K562 (cell line): Measurements from ENCODE around the gene GALNT9. TPM values are rescaled to one million over a fixed set of nuclear protein-coding genes. Genes with fewer than 3 reads are reported as not detected.

Experiments
- ATAC-seq: fragments of 200-7000 bp; cut with Tn5 transposase; 3 replicates; pipeline ENCODE4 v1.9.1; 2020; ENCODE audit warnings: moderate library complexity
- BruUV-seq: library from RNA; stranded (reverse); fragments of 400-500 nt; replicated peaks from 2 replicates; lab custom pipeline; 2021; lab: Mats Ljungman, UMichigan
- CTCF ChIA-PET: fragments of 300-600 bp; formaldehyde crosslinking; extraction: SDS; loops from one replicate; lab custom pipeline; 2021; ENCODE audit warnings: low intra/inter-chr PET ratio; lab: Yijun Ruan, JAX
- POLR2A ChIA-PET: fragments of 300-600, 350-650 bp; sonication (Branson Sonifier 250); formaldehyde crosslinking; extraction: SDS; loops from one replicate; lab custom pipeline; 2021; ENCODE audit warnings: antibody characterized with exemption, inconsistent platforms; lab: Yijun Ruan, JAX
- DNase-seq, 4 experiments: peaks; one replicate each; pipeline versions ENCODE4 v3.0.0 to v3.0.0-alpha.2; 2011 to 2018; ENCODE audit warnings: low spot score in 3 of 4, mixed read lengths in 3 of 4; ENCODE audit errors: extremely low read depth in 1 of 4
- FAIRE-seq: peaks from 2 replicates; lab custom pipeline; 2011; peaks lifted over from hg19 to GRCh38; lab: Jason Lieb, UNC
- H2AFZ ChIP-seq: 2 replicates; pipeline ENCODE4 v1.6.0; 2011; ENCODE audit warnings: low read depth, low read length, control low read depth, inconsistent platforms
- H3K27ac ChIP-seq: fragments of 200-600 bp; 3 replicates; pipeline ENCODE4 v1.8.0; 2011; ENCODE audit warnings: low read depth, mild to moderate bottlenecking, control low read depth, inconsistent platforms, low read length, moderate library complexity, mixed read lengths; ENCODE audit errors: extremely low read depth
- H3K27me3 ChIP-seq, 2 experiments: fragments of 300-600 bp in 1 of 2; 2 replicates in 1 of 2; 3 replicates in 1 of 2; pipeline versions ENCODE4 v1.6.0 to v1.8.0; 2011; ENCODE audit warnings: inconsistent platforms in 2 of 2, low read length in 2 of 2, mild to moderate bottlenecking in 1 of 2, mixed read lengths in 1 of 2, moderate library complexity in 1 of 2; ENCODE audit not compliant: control insufficient read depth in 2 of 2, insufficient read depth in 2 of 2
- H3K36me3 ChIP-seq: fragments of 300-600 bp; 3 replicates; pipeline ENCODE4 v1.8.0; 2011; ENCODE audit warnings: mild to moderate bottlenecking, low read length, inconsistent platforms; ENCODE audit not compliant: control insufficient read depth, insufficient read depth
- H3K4me1 ChIP-seq, 2 experiments: fragments of 200-600 bp in 1 of 2; replicated peaks in 1 of 2; 2 replicates in 1 of 2; 3 replicates in 1 of 2; pipeline versions ENCODE4 v1.5.1 to v1.8.0; 2011; ENCODE audit warnings: inconsistent platforms in 2 of 2, low read length in 2 of 2, mild to moderate bottlenecking in 1 of 2, mixed read lengths in 1 of 2, moderate library complexity in 1 of 2; ENCODE audit not compliant: control insufficient read depth in 2 of 2, insufficient read depth in 2 of 2
- H3K4me2 ChIP-seq: 2 replicates; pipeline ENCODE4 v1.6.1; 2011; ENCODE audit warnings: low read length, control low read depth, inconsistent platforms, mixed read lengths; ENCODE audit not compliant: insufficient read depth
- H3K4me3 ChIP-seq: fragments of 200-600 bp; sonication (generic), shearing (Covaris generic); 2 replicates; pipeline ENCODE4 v1.5.1; 2016; ENCODE audit warnings: control low read depth, inconsistent platforms
- H3K79me2 ChIP-seq: fragments of 200-600 bp; 3 replicates; pipeline ENCODE4 v1.8.0; 2011; ENCODE audit warnings: low read length, inconsistent platforms; ENCODE audit not compliant: control insufficient read depth, insufficient read depth
- H3K9ac ChIP-seq, 2 experiments: 2 replicates each; pipeline versions ENCODE4 v1.6.0 to v1.6.1; 2011; ENCODE audit warnings: low read depth in 2 of 2, low read length in 2 of 2, control low read depth in 1 of 2, inconsistent platforms in 1 of 2, mild to moderate bottlenecking in 1 of 2, mixed read lengths in 1 of 2; ENCODE audit not compliant: insufficient read depth in 1 of 2
- H3K9me1 ChIP-seq: one replicate; pipeline ENCODE4 v1.6.0; 2011; ENCODE audit warnings: inconsistent platforms, mild to moderate bottlenecking, low read length, moderate library complexity; ENCODE audit not compliant: control insufficient read depth, insufficient read depth
- H3K9me3 ChIP-seq: replicated peaks from 2 replicates; pipeline ENCODE4 v1.5.1; 2011; ENCODE audit warnings: low read depth, low read length, inconsistent platforms; ENCODE audit not compliant: control insufficient read depth, insufficient read depth
- H4K20me1 ChIP-seq: replicated peaks from 2 replicates; pipeline ENCODE4 v1.6.1; 2011; ENCODE audit warnings: low read length, inconsistent platforms, mixed read lengths; ENCODE audit not compliant: control insufficient read depth, insufficient read depth
- MAZ ChIP-seq, 2 experiments: fragments of 450-650 bp in 1 of 2; sonication (generic) in 1 of 2; formaldehyde crosslinking; IDR thresholded peaks in 1 of 2; conservative IDR thresholded peaks in 1 of 2; 2 replicates each; pipeline versions ENCODE4 v1.4.0 to v1.5.0; 2020; ENCODE audit warnings: mild to moderate bottlenecking in 1 of 2, missing genetic modification reagents in 1 of 2
- NFXL1 ChIP-seq: fragments of 450-650 bp; formaldehyde crosslinking; IDR thresholded peaks from 2 replicates; pipeline ENCODE4 v1.4.0; 2021; ENCODE audit warnings: mild to moderate bottlenecking
- POLR2AphosphoS5 ChIP-seq: IDR thresholded peaks from 2 replicates; pipeline ENCODE4 v1.6.1; 2011; ENCODE audit warnings: mild to moderate bottlenecking, low read depth, low read length, moderate library complexity; ENCODE audit not compliant: control insufficient read depth, insufficient read depth
- STAG1 ChIP-seq: sonication (generic); formaldehyde crosslinking; IDR thresholded peaks from 2 replicates; pipeline ENCODE4 v1.5.0; 2020; ENCODE audit warnings: missing genetic modification reagents, borderline replicate concordance
- WGBS: fragments of 100-300 bp; shearing (Covaris generic); methylation state at CpG from one replicate; pipeline ENCODE4 v1.1.6; 2016; ENCODE audit warnings: low coverage, mixed read lengths; ENCODE audit not compliant: insufficient coverage; ENCODE audit errors: missing lambda C conversion rate; 5-methylcytosine and 5-hydroxymethylcytosine counted together
- in situ Hi-C: fragments of 300-500 bp; cut with MboI; formaldehyde crosslinking; loops from 4 replicates; pipeline ENCODE4 v1.15.0; 2018; ENCODE audit warnings: inconsistent platforms, mixed read lengths
- intact Hi-C: fragments of 100-400 bp; cut with micrococcal nuclease; formaldehyde crosslinking; loops from 2 replicates; pipeline ENCODE4 v1.14.2; 2022
- polyA plus RNA-seq, 8 experiments: library from polyadenylated mRNA; depleted of rRNA in 4 of 8; stranded (reverse) in 5 of 8; unstranded in 3 of 8; fragments of >200 nt; fragmentation: Nextera tagmentation in 2 of 8; fragmentation: Illumina TruSeq in 1 of 8; extraction: Ambion mirVana in 2 of 8; extraction: Trizol in 1 of 8; gene quantifications; 2 replicates each; pipeline versions ENCODE4 v1.2.1 to v1.2.3, GENCODE V29; 2011 to 2014; ENCODE audit warnings: inconsistent platforms in 1 of 8, missing spikeins in 1 of 8
- total RNA-seq, 7 experiments: library from RNA; depleted of rRNA in 6 of 7; stranded (reverse); fragments of >200 nt in 6 of 7; fragmentation: Illumina TruSeq in 2 of 7; extraction: Trizol in 2 of 7; gene quantifications; 2 replicates each; pipeline versions ENCODE4 v1.2.1 to v1.2.3, GENCODE V29; 2011 to 2021; ENCODE audit warnings: low replicate concordance in 1 of 7

The GALNT9 gene
- total and polyA plus RNA-seq, 9 of the 15 experiments (the other 6 are each of a cell fraction or from before 2014, with no cell fraction given), result not detected

DNA sequence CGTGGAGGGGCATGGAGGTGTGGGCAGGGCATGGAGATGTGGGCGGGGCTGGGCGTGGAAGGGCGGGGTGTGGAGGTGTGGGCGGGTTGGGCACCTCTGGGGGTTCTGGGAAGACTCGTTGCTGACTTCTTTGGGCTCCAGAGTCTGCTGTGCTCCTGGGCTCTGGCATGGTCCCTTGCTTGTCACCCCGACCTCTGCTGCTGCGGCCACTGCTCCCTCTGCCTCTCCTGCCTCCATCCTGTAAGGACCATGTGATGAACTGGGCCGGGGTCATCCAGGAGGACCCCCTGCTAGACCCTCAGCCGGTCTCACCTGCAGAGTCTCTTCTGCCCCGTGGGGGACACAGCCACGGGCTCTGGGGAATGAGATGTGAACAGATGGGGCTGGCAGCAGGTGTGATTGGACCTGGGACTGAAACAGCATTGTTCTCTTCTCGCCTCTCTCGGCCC, 169.8 kb downstream of the GALNT9 start:
- no peak overlapping the region for H3K4me3 ChIP-seq
- ATAC-seq (no peak), DNase-seq (no peak), FAIRE-seq (no peak)
- TF ChIP-seq POLR2AphosphoS5, result no peak
- TF ChIP-seq STAG1 (CRISPR knock-in tag), result no peak
- no peak for TF ChIP-seq NFXL1
- no peak for TF ChIP-seq MAZ (CRISPR knock-in tag; conservative IDR thresholded peaks at IDR 0.05 in 1 of 2, IDR thresholded peaks at IDR 0.05 in 1 of 2)
- no peaks in the 10 kb centered on the region for H3K79me2 ChIP-seq
- peaks cover 0 to 32% of the 10 kb centered on the region in 2 experiments; a peak in 2 of 5 replicates for H3K4me1 ChIP-seq
- H3K9ac ChIP-seq, result no peak overlapping the region
- ChIA-PET POLR2A (no interaction called here), CTCF (no interaction called here)
- H4K20me1 ChIP-seq, result no peaks in the 10 kb centered on the region
- peaks cover 23% of the 10 kb centered on the region for H3K9me3 ChIP-seq
- H3K27ac ChIP-seq, result no peak overlapping the region
- BruUV-seq, result no TSS peak
- H3K27me3 ChIP-seq, result no peaks in the 10 kb centered on the region; a peak in 1 of 5 replicates
- H3K4me2 ChIP-seq, result no peak overlapping the region
- H3K36me3 ChIP-seq, result peaks cover 29% of the 10 kb centered on the region
- intact Hi-C loops (loop anchor here (10.0 kb wide), 2 partner anchors 55 to 255 kb away; no protein-coding TSS in a partner anchor), in situ Hi-C loops (no loop called here)
- WGBS, result 63% methylated on average over 12 of the region's 14 CpGs
- H3K9me1 ChIP-seq, result no peaks in the 10 kb centered on the region
- no peak overlapping the region for H2AFZ ChIP-seq
